HEK293T (cell line): ENCODE data around the gene DLG2.

Experiments used
- CTCF ChIA-PET: fragments of 350-600 bp; formaldehyde crosslinking; extraction: SDS; loops from one replicate; lab custom pipeline; 2021; ENCODE audit warnings: antibody characterized with exemption, inconsistent platforms; lab: Yijun Ruan, JAX
- POLR2A ChIA-PET: fragments of 350-600 bp; formaldehyde crosslinking; extraction: SDS; loops from one replicate; lab custom pipeline; 2020; ENCODE audit warnings: antibody characterized with exemption, inconsistent platforms; lab: Yijun Ruan, JAX
- DNase-seq: peaks from one replicate; pipeline ENCODE4 v3.0.0; 2012; ENCODE audit warnings: mixed read lengths; ENCODE audit errors: extremely low spot score
- ARNT ChIP-seq: fragments of 450-650 bp; IDR thresholded peaks from 2 replicates; pipeline ENCODE4 v1.6.1; 2017; ENCODE audit warnings: mild to moderate bottlenecking
- BHLHE40 ChIP-seq: fragments of 450-650 bp; IDR thresholded peaks from 2 replicates; pipeline ENCODE4 v1.6.1; 2016; ENCODE audit warnings: mild to moderate bottlenecking, moderate library complexity, borderline replicate concordance
- CTBP1 ChIP-seq: fragments of 450-650 bp; IDR thresholded peaks from 2 replicates; pipeline ENCODE4 v1.6.1; 2016; ENCODE audit warnings: borderline replicate concordance
- ELF4 ChIP-seq: fragments of 450-650 bp; IDR thresholded peaks from 2 replicates; pipeline ENCODE4 v1.6.1; 2017; ENCODE audit warnings: antibody characterized with exemption
- FOXA1 ChIP-seq: fragments of 450-650 bp; IDR thresholded peaks from 2 replicates; pipeline ENCODE4 v1.6.1; 2016; ENCODE audit warnings: mild to moderate bottlenecking
- FOXK2 ChIP-seq: fragments of 450-650 bp; IDR thresholded peaks from 2 replicates; pipeline ENCODE4 v1.6.1; 2016; ENCODE audit warnings: mild to moderate bottlenecking
- FOXM1 ChIP-seq: fragments of 450-650 bp; IDR thresholded peaks from 2 replicates; pipeline ENCODE4 v1.6.1; 2017; ENCODE audit warnings: mild to moderate bottlenecking, borderline replicate concordance
- HDGF ChIP-seq: fragments of 450-650 bp; IDR thresholded peaks from 2 replicates; pipeline ENCODE4 v1.6.1; 2017; ENCODE audit warnings: antibody characterized with exemption, borderline replicate concordance
- L3MBTL2 ChIP-seq: fragments of 450-650 bp; conservative IDR thresholded peaks from 2 replicates; pipeline ENCODE4 v1.6.1; 2016; ENCODE audit warnings: mild to moderate bottlenecking
- LEF1 ChIP-seq: fragments of 450-650 bp; IDR thresholded peaks from 2 replicates; pipeline ENCODE4 v1.6.1; 2017; ENCODE audit warnings: mild to moderate bottlenecking, borderline replicate concordance
- NFRKB ChIP-seq: fragments of 450-650 bp; IDR thresholded peaks from 2 replicates; pipeline ENCODE4 v1.6.1; 2016; ENCODE audit warnings: mild to moderate bottlenecking, moderate library complexity
- PKNOX1 ChIP-seq: fragments of 450-650 bp; IDR thresholded peaks from 2 replicates; pipeline ENCODE4 v1.6.1; 2016
- SP1 ChIP-seq: fragments of 450-650 bp; IDR thresholded peaks from 2 replicates; pipeline ENCODE4 v1.6.1; 2017
- SUZ12 ChIP-seq: fragments of 450-650 bp; IDR thresholded peaks from 2 replicates; pipeline ENCODE4 v1.6.1; 2016; ENCODE audit warnings: mild to moderate bottlenecking
- TARDBP ChIP-seq: fragments of 450-650 bp; IDR thresholded peaks from 2 replicates; pipeline ENCODE4 v1.6.1; 2016
- ZNF384 ChIP-seq: fragments of 450-650 bp; IDR thresholded peaks from 2 replicates; pipeline ENCODE4 v1.6.1; 2016

Gene DLG2

GRCh38 chr11:84069048-84069447, 1558.1 kb downstream of the DLG2 start:
- ChIA-PET CTCF (no interaction called here), POLR2A (no interaction called here)

GRCh38 chr11:84061726-84062125, 1565.4 kb downstream of the DLG2 start:
- no peak for DNase-seq
- POLR2A ChIA-PET, result no interaction called here
- CTCF ChIA-PET, result no interaction called here
- no peak for TF ChIP-seq TARDBP
- no peak for TF ChIP-seq ZNF384
- no peak for TF ChIP-seq FOXA1
- TF ChIP-seq ARNT, result no peak
- TF ChIP-seq HDGF, result no peak
- TF ChIP-seq CTBP1, result no peak
- TF ChIP-seq LEF1, result no peak
- no peak for TF ChIP-seq SP1
- no peak for TF ChIP-seq PKNOX1
- TF ChIP-seq SUZ12, result no peak
- no peak for TF ChIP-seq FOXK2
- no peak for TF ChIP-seq NFRKB
- no peak for TF ChIP-seq L3MBTL2
- TF ChIP-seq ELF4, result no peak
- TF ChIP-seq BHLHE40, result no peak
- no peak for TF ChIP-seq FOXM1

More at GRCh38 chr11:84069048-84069447, 1558.1 kb downstream of the DLG2 start:
- DNase-seq, result no peak
- no peak for TF ChIP-seq SUZ12
- no peak for TF ChIP-seq FOXM1
- TF ChIP-seq PKNOX1, result no peak
- no peak for TF ChIP-seq ELF4
- no peak for TF ChIP-seq FOXA1
- no peak for TF ChIP-seq CTBP1
- no peak for TF ChIP-seq BHLHE40

GRCh38 chr11:84056653-84057376, 1570.3 kb downstream of the DLG2 start:
- ChIA-PET POLR2A (no interaction called here), CTCF (no interaction called here)
- no peak for TF ChIP-seq NFRKB
- no peak for TF ChIP-seq CTBP1
- TF ChIP-seq SUZ12, result no peak
- TF ChIP-seq L3MBTL2, result no peak
- TF ChIP-seq FOXA1, result no peak
- no peak for TF ChIP-seq FOXM1
- no peak for TF ChIP-seq ZNF384
- no peak for DNase-seq

- TF ChIP-seq TARDBP (no peak), HDGF (no peak), ARNT (no peak), BHLHE40 (no peak), NFRKB (no peak), ELF4 (no peak), FOXM1 (no peak), FOXK2 (no peak)
- CTCF ChIA-PET, result no interaction called here
- DNase-seq, result no peak
- POLR2A ChIA-PET, result no interaction called here
Measured at GRCh38 chr11:84045146-84045545, 1582.0 kb downstream of the DLG2 start.

- no peak for DNase-seq
- TF ChIP-seq CTBP1 (no peak), FOXM1 (no peak), ARNT (no peak), FOXK2 (no peak), SP1 (no peak), L3MBTL2 (no peak), SUZ12 (no peak), ELF4 (no peak), NFRKB (no peak), FOXA1 (no peak), TARDBP (no peak), ZNF384 (no peak)
- ChIA-PET CTCF (no interaction called here), POLR2A (no interaction called here)
Measured at GRCh38 chr11:84044706-84045105, 1582.4 kb downstream of the DLG2 start.

- no peak for TF ChIP-seq L3MBTL2
- no peak for TF ChIP-seq BHLHE40
- no peak for TF ChIP-seq FOXM1
- no peak for TF ChIP-seq ARNT
- TF ChIP-seq LEF1, result no peak
- TF ChIP-seq TARDBP, result no peak
- TF ChIP-seq PKNOX1, result no peak
- no peak for DNase-seq
- ChIA-PET POLR2A (no interaction called here), CTCF (no interaction called here)
Measured at GRCh38 chr11:84036664-84037194, 1590.4 kb downstream of the DLG2 start.

- no peak for DNase-seq
- no peak for TF ChIP-seq LEF1
- TF ChIP-seq TARDBP, result no peak
- TF ChIP-seq CTBP1, result no peak
- POLR2A ChIA-PET, result no interaction called here
- CTCF ChIA-PET, result no interaction called here
Measured at GRCh38 chr11:84035645-84036044, 1591.5 kb downstream of the DLG2 start.
